ENCODE data around the gene SYTL2.

The SYTL2 gene

DNA sequence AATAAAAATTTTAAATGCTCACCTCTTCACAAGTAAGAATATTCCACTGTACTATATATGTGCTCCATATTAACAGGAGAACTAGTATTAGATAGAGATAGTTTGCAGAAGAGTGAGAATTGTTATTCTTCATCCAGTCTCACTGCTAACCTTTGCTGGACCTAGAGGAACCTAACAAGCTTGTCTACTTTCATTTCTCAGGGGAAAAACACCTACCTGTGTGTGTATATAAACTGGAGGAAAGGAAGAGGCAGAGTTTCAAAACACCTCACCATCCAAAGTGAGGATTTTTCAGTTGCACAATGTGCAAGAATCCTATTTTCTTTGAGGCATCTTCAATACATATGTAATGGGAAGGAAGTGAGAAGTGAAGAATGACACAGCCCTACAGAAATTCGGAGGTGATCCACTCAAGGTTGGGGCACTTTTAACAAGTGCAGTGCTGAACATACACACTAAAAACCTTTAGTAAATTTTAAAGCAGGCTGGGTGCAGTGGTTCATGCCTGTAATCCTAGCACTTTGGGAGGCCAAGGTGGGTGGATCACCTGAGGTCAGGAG lies 52.4 kb downstream of the SYTL2 start:
- Histone ChIP-seq H3K36me3 (ENCODE audit: insufficient read depth, low read length) (no peaks in the 10 kb centered on the region), H3K9me3 (ENCODE audit: low read length) (peaks cover 3% of the 10 kb centered on the region), H3K27me3 (ENCODE audit: insufficient read depth, low read length) (no peaks in the 10 kb centered on the region), H2AFZ (ENCODE audit: low read depth, low read length) (no peak overlapping the region), H3K4me1 (ENCODE audit: insufficient read depth, low read length) (no peaks in the 10 kb centered on the region), H3K4me3 (ENCODE audit: low read length) (no peak overlapping the region)

DNA sequence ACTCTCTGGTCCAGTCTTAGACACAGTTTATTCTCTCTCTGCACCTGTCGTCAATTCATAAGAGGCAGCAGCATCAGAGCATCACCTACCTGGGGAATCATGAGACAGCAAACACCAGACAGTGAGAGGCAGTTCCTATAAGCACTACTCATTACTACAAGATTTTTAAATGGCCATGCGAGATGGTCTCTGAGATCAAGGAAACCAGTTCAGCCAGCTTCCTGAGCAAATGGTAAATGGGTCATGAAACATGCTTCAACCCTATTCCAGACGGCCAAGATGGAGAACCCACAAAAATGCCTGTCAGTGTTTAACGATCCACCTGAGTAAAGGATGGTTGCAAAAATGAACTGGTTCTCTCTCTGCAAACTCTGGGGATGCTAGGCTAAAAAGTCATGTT lies 52.9 kb downstream of the SYTL2 start:
- no peaks in the 10 kb centered on the region for H3K36me3 ChIP-seq (ENCODE audit: insufficient read depth, low read length)
- no peaks in the 10 kb centered on the region for H3K4me1 ChIP-seq (ENCODE audit: insufficient read depth, low read length)
- no peak overlapping the region for H2AFZ ChIP-seq (ENCODE audit: low read depth, low read length)
- H3K9me3 ChIP-seq (ENCODE audit: low read length) = peaks cover 3% of the 10 kb centered on the region
- no peaks in the 10 kb centered on the region for H3K27me3 ChIP-seq (ENCODE audit: insufficient read depth, low read length)
- no peak overlapping the region for H3K4me3 ChIP-seq (ENCODE audit: low read length)

DNA sequence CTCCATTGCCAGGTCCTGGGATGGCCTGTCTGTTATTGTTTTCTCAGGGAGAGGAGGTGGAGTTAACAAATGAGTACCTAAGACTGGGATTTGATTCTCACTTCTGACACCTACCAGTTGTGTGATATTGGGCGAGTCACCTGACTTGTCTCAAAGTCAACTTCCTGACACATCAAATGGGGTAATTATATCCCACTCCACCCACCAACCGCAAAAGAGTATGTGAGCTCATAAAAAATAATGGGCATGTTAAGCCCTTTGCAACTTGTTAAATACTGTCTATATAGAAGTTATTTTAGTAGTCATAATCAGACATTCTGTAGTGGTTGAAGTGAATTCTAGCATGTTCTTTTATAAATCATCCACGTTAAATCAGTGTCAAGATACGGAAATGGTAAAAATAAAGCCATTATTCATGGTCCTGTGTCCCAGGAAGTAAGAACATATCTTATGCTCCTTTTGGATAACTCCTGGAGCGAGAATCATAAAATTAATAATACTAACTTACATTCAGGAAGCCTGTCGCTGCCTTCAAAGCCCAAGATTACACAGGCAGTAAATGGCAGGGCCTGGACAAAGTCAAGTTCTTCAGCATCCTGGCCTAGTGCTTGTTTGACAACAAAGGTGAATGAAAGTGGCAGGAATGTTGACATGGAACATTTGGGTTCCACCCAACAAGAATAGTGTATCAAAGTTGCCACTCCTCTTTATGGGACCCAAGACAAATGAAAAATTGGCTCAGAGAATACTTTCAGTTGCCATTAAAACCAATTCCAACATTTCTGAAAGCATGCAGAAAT lies 54.3 kb downstream of the SYTL2 start:
- no peaks in the 10 kb centered on the region for H3K27me3 ChIP-seq (ENCODE audit: insufficient read depth, low read length)

GRCh38 chr11:85755701-85756100 lies 55.2 kb downstream of the SYTL2 start:
- no peaks in the 10 kb centered on the region for H3K36me3 ChIP-seq (ENCODE audit: insufficient read depth, low read length)
- no peaks in the 10 kb centered on the region for H3K4me1 ChIP-seq (ENCODE audit: insufficient read depth, low read length)
- H2AFZ ChIP-seq (ENCODE audit: low read depth, low read length) = no peak overlapping the region
- H3K27me3 ChIP-seq (ENCODE audit: insufficient read depth, low read length) = no peaks in the 10 kb centered on the region
- peaks cover 3% of the 10 kb centered on the region for H3K9me3 ChIP-seq (ENCODE audit: low read length)
- no peak overlapping the region for H3K4me3 ChIP-seq (ENCODE audit: low read length)

More for the DNA sequence above, 54.3 kb downstream of the SYTL2 start:
- no peaks in the 10 kb centered on the region for H3K4me1 ChIP-seq (ENCODE audit: insufficient read depth, low read length)
- H3K36me3 ChIP-seq (ENCODE audit: insufficient read depth, low read length) = no peaks in the 10 kb centered on the region
- peaks cover 3% of the 10 kb centered on the region for H3K9me3 ChIP-seq (ENCODE audit: low read length)
- H2AFZ ChIP-seq (ENCODE audit: low read depth, low read length) = no peak overlapping the region
- H3K4me3 ChIP-seq (ENCODE audit: low read length) = no peak overlapping the region

DNA sequence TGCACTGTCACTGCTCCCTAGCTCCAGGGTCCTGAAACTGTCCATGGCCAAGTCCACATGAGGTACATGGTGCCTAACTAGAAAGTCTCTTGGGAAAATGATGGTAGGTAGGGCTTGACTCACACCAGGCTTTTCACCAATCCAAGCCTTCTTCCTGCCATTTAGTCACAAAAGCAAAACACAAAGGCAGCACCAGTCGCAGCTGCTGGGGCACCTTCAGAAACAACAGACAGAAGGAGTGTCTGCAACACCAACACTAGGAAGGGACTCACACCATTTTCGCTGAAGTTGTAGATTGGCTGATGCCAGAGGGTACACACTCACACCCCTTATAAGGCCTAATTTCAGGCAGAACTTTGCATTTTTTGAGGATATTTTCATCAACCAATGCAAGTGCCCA lies 55.7 kb downstream of the SYTL2 start:
- H3K27me3 ChIP-seq (ENCODE audit: insufficient read depth, low read length) = no peaks in the 10 kb centered on the region
- H2AFZ ChIP-seq (ENCODE audit: low read depth, low read length) = no peak overlapping the region
- H3K9me3 ChIP-seq (ENCODE audit: low read length) = peaks cover 3% of the 10 kb centered on the region
- H3K4me1 ChIP-seq (ENCODE audit: insufficient read depth, low read length) = no peaks in the 10 kb centered on the region
- H3K4me3 ChIP-seq (ENCODE audit: low read length) = no peak overlapping the region
- no peaks in the 10 kb centered on the region for H3K36me3 ChIP-seq (ENCODE audit: insufficient read depth, low read length)

- no peak overlapping the region for H3K4me3 ChIP-seq (ENCODE audit: low read length)
- H3K4me1 ChIP-seq (ENCODE audit: insufficient read depth, low read length) = no peaks in the 10 kb centered on the region
- peaks cover 3% of the 10 kb centered on the region for H3K9me3 ChIP-seq (ENCODE audit: low read length)
- H2AFZ ChIP-seq (ENCODE audit: low read depth, low read length) = no peak overlapping the region
- no peaks in the 10 kb centered on the region for H3K36me3 ChIP-seq (ENCODE audit: insufficient read depth, low read length)
- H3K27me3 ChIP-seq (ENCODE audit: insufficient read depth, low read length) = no peaks in the 10 kb centered on the region
These were observed 57.9 kb downstream of the SYTL2 start for GRCh38 chr11:85752890-85753581.

DNA sequence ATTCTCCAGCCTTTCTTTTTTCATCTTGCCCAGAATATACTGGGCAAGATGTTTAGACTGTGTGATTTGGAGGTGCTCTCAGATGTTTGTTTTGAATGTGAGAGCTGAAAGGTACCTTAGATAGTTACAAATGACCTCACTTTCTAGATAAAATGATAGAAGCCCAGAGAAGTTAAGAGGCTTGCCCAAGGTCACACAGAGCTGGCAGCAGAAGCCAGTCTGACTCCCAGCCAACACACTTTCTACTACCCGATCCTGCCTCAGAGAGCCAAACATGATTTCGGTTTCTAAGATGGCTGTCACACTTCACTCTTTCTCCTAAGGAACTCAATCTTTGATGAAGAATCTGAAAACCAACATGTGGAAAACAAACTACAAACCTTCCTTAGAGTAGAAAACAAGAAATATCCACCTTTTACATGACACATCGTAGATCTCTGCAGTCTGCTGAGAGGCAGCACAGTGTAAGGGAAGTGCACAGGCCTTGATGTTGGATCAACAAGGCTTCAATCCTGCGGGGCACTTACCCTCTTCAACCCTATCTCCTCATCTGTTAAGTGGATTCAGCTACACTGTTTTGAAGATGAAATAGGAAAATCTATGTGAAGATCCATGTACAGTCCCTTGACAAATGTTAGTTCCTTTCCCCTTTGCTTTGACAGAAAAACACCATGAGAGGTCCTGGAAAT lies 58.6 kb downstream of the SYTL2 start:
- H3K27me3 ChIP-seq (ENCODE audit: insufficient read depth, low read length) = no peaks in the 10 kb centered on the region
- no peaks in the 10 kb centered on the region for H3K36me3 ChIP-seq (ENCODE audit: insufficient read depth, low read length)
- no peak overlapping the region for H3K4me3 ChIP-seq (ENCODE audit: low read length)
- H3K9me3 ChIP-seq (ENCODE audit: low read length) = peaks cover 3% of the 10 kb centered on the region
- H3K4me1 ChIP-seq (ENCODE audit: insufficient read depth, low read length) = no peaks in the 10 kb centered on the region
- H2AFZ ChIP-seq (ENCODE audit: low read depth, low read length) = no peak overlapping the region

- H3K9me3 ChIP-seq (ENCODE audit: low read length) = peaks cover 3% of the 10 kb centered on the region
- H3K27me3 ChIP-seq (ENCODE audit: insufficient read depth, low read length) = no peaks in the 10 kb centered on the region
- no peaks in the 10 kb centered on the region for H3K4me1 ChIP-seq (ENCODE audit: insufficient read depth, low read length)
- H3K4me3 ChIP-seq (ENCODE audit: low read length) = no peak overlapping the region
- no peak overlapping the region for H2AFZ ChIP-seq (ENCODE audit: low read depth, low read length)
- no peaks in the 10 kb centered on the region for H3K36me3 ChIP-seq (ENCODE audit: insufficient read depth, low read length)
These were observed 59.2 kb downstream of the SYTL2 start for GRCh38 chr11:85751724-85752123.

DNA sequence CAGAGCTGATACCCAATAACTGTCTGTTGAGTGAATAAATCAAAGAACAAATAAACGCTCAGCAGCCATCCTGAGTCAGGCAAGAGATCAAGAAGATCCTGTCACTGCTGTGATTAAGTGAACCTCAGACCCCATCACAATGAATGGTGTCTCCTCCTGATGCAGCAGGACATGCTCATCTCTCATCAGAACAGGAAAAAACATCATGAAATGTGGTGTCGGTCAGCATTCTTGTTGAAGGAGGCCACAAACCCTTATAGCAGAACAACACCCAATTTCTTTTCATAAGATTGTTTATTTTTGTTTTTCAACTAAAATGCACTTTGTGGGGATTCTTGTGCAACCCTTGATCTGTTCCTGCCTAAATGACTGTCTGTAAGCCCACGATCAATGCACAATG lies 60.3 kb downstream of the SYTL2 start:
- no peaks in the 10 kb centered on the region for H3K36me3 ChIP-seq (ENCODE audit: insufficient read depth, low read length)
- no peaks in the 10 kb centered on the region for H3K9me3 ChIP-seq (ENCODE audit: low read length)
- H3K4me3 ChIP-seq (ENCODE audit: low read length) = no peak overlapping the region

GRCh38 chr11:85749884-85750283 lies 61.1 kb downstream of the SYTL2 start:
- H3K27me3 ChIP-seq (ENCODE audit: insufficient read depth, low read length) = no peaks in the 10 kb centered on the region
- no peak overlapping the region for H2AFZ ChIP-seq (ENCODE audit: low read depth, low read length)
- no peaks in the 10 kb centered on the region for H3K9me3 ChIP-seq (ENCODE audit: low read length)
- H3K4me1 ChIP-seq (ENCODE audit: insufficient read depth, low read length) = no peaks in the 10 kb centered on the region
- H3K36me3 ChIP-seq (ENCODE audit: insufficient read depth, low read length) = no peaks in the 10 kb centered on the region
- H3K4me3 ChIP-seq (ENCODE audit: low read length) = no peak overlapping the region

More for the DNA sequence above, 60.3 kb downstream of the SYTL2 start:
- Histone ChIP-seq H3K27me3 (ENCODE audit: insufficient read depth, low read length) (no peaks in the 10 kb centered on the region), H2AFZ (ENCODE audit: low read depth, low read length) (no peak overlapping the region), H3K4me1 (ENCODE audit: insufficient read depth, low read length) (no peaks in the 10 kb centered on the region)

- Histone ChIP-seq H3K9me3 (ENCODE audit: low read length) (no peaks in the 10 kb centered on the region), H3K36me3 (ENCODE audit: insufficient read depth, low read length) (no peaks in the 10 kb centered on the region), H3K4me3 (ENCODE audit: low read length) (no peak overlapping the region), H3K27me3 (ENCODE audit: insufficient read depth, low read length) (no peaks in the 10 kb centered on the region), H2AFZ (ENCODE audit: low read depth, low read length) (no peak overlapping the region), H3K4me1 (ENCODE audit: insufficient read depth, low read length) (no peaks in the 10 kb centered on the region)
These were observed 61.6 kb downstream of the SYTL2 start for GRCh38 chr11:85749287-85749834.

- H3K4me1 ChIP-seq (ENCODE audit: insufficient read depth, low read length) = no peaks in the 10 kb centered on the region
- no peaks in the 10 kb centered on the region for H3K9me3 ChIP-seq (ENCODE audit: low read length)
- H3K4me3 ChIP-seq (ENCODE audit: low read length) = no peak overlapping the region
- no peaks in the 10 kb centered on the region for H3K27me3 ChIP-seq (ENCODE audit: insufficient read depth, low read length)
- no peak overlapping the region for H2AFZ ChIP-seq (ENCODE audit: low read depth, low read length)
- H3K36me3 ChIP-seq (ENCODE audit: insufficient read depth, low read length) = no peaks in the 10 kb centered on the region
These were observed 62.5 kb downstream of the SYTL2 start for GRCh38 chr11:85748455-85748891.

GRCh38 chr11:85746670-85747069 lies 64.3 kb downstream of the SYTL2 start:
- no peaks in the 10 kb centered on the region for H3K9me3 ChIP-seq (ENCODE audit: low read length)
- H3K4me1 ChIP-seq (ENCODE audit: insufficient read depth, low read length) = no peaks in the 10 kb centered on the region
- no peak overlapping the region for H2AFZ ChIP-seq (ENCODE audit: low read depth, low read length)
- no peaks in the 10 kb centered on the region for H3K36me3 ChIP-seq (ENCODE audit: insufficient read depth, low read length)
- H3K4me3 ChIP-seq (ENCODE audit: low read length) = no peak overlapping the region
- H3K27me3 ChIP-seq (ENCODE audit: insufficient read depth, low read length) = no peaks in the 10 kb centered on the region
